Parathyroid adenoma (tissue), 2 donors: ENCODE data around the gene PLCG2.

ENCODE experiments used
- H2AFZ ChIP-seq: fragments of 300-600 bp; sonication (generic); one replicate; pipeline ENCODE4 v1.7.0; 2017; ENCODE audit warnings: antibody characterized with exemption, mild to moderate bottlenecking
- H3K27ac ChIP-seq: fragments of 300-600 bp; sonication (generic); one replicate; pipeline ENCODE4 v1.7.0; 2017
- H3K27me3 ChIP-seq: fragments of 300-600 bp; sonication (generic); one replicate; pipeline ENCODE4 v1.7.0; 2017; ENCODE audit warnings: low read length; ENCODE audit not compliant: control insufficient read depth, insufficient read depth
- H3K36me3 ChIP-seq: fragments of 300-600 bp; sonication (generic); one replicate; pipeline ENCODE4 v1.7.0; 2017; ENCODE audit warnings: low read length; ENCODE audit not compliant: control insufficient read depth, insufficient read depth
- H3K4me1 ChIP-seq: fragments of 300-600 bp; sonication (generic); one replicate; pipeline ENCODE4 v1.7.0; 2017; ENCODE audit warnings: control low read depth
- H3K4me2 ChIP-seq: fragments of 300-600 bp; sonication (generic); one replicate; pipeline ENCODE4 v1.7.0; 2017; ENCODE audit warnings: low read length
- H3K4me3 ChIP-seq: fragments of 300-600 bp; sonication (generic); one replicate; pipeline ENCODE4 v1.7.0; 2017; ENCODE audit warnings: low read depth, low read length
- H3K79me2 ChIP-seq: fragments of 300-600 bp; sonication (generic); one replicate; pipeline ENCODE4 v1.7.0; 2017; ENCODE audit warnings: control low read depth
- H3K9ac ChIP-seq: fragments of 300-600 bp; sonication (generic); one replicate; pipeline ENCODE4 v1.7.0; 2017; ENCODE audit warnings: mild to moderate bottlenecking
- H3K9me3 ChIP-seq: fragments of 300-600 bp; sonication (generic); one replicate; pipeline ENCODE4 v1.7.0; 2017; ENCODE audit warnings: low read length; ENCODE audit not compliant: control insufficient read depth
- TF ChIP-seq, protein P1 (sequence below): fragments of 300-600 bp; sonication (generic); IDR thresholded peaks from one replicate; pipeline ENCODE4 v1.7.0; 2017; ENCODE audit warnings: antibody characterized with exemption, mild to moderate bottlenecking
- donor health status: primary hyperparathyroidism.

Gene PLCG2

GRCh38 chr16:81744911-81745310 lies 34.2 kb upstream of the PLCG2 start:
- Histone ChIP-seq H2AFZ (no peak overlapping the region), H3K4me3 (no peak overlapping the region), H3K9me3 (no peaks in the 10 kb centered on the region), H3K4me2 (no peak overlapping the region), H3K4me1 (no peaks in the 10 kb centered on the region), H3K27me3 (no peaks in the 10 kb centered on the region), H3K9ac (no peak overlapping the region), H3K36me3 (no peaks in the 10 kb centered on the region), H3K79me2 (no peaks in the 10 kb centered on the region), H3K27ac (no peak overlapping the region)
- TF ChIP-seq, protein P1, sequence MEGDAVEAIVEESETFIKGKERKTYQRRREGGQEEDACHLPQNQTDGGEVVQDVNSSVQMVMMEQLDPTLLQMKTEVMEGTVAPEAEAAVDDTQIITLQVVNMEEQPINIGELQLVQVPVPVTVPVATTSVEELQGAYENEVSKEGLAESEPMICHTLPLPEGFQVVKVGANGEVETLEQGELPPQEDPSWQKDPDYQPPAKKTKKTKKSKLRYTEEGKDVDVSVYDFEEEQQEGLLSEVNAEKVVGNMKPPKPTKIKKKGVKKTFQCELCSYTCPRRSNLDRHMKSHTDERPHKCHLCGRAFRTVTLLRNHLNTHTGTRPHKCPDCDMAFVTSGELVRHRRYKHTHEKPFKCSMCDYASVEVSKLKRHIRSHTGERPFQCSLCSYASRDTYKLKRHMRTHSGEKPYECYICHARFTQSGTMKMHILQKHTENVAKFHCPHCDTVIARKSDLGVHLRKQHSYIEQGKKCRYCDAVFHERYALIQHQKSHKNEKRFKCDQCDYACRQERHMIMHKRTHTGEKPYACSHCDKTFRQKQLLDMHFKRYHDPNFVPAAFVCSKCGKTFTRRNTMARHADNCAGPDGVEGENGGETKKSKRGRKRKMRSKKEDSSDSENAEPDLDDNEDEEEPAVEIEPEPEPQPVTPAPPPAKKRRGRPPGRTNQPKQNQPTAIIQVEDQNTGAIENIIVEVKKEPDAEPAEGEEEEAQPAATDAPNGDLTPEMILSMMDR, result no peak

- H3K27ac ChIP-seq, result no peak overlapping the region
- no peak overlapping the region for H3K9ac ChIP-seq
Measured at GRCh38 chr16:81745704-81746558, 33.2 kb upstream of the PLCG2 start.

DNA sequence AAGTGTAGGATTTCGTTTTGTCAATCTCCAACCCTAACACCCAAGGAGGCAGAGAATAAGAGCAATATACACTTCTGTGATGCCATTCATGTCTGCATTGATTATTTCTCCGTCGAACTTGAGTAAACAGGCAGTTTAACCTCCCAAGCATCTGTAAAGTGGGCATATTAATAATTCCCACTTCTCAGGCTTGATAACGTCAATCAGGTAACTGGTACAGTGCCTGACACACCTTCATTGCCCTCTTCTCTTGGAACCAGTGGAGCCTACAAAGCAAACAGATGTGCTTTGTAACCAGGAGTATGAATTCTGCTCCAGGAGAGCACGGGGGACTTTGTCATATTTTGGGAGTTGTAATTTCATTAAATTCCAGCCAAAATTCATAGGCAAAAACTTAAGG lies 32.5 kb upstream of the PLCG2 start:
- Histone ChIP-seq H2AFZ (peak overlapping the region; percentile 100), H3K4me2 (peak overlapping the region; percentile 80), H3K36me3 (no peaks in the 10 kb centered on the region), H3K79me2 (no peaks in the 10 kb centered on the region), H3K4me1 (no peaks in the 10 kb centered on the region), H3K9me3 (no peaks in the 10 kb centered on the region), H3K27me3 (no peaks in the 10 kb centered on the region), H3K27ac (no peak overlapping the region), H3K9ac (no peak overlapping the region), H3K4me3 (peak overlapping the region; percentile 56)
- TF ChIP-seq, protein P1, result no peak

More at GRCh38 chr16:81745704-81746558, 33.2 kb upstream of the PLCG2 start:
- Histone ChIP-seq H3K27me3 (no peaks in the 10 kb centered on the region), H3K79me2 (no peaks in the 10 kb centered on the region), H2AFZ (peak overlapping the region; percentile 100), H3K4me2 (peak overlapping the region; percentile 80), H3K4me3 (peak overlapping the region; percentile 56), H3K9me3 (no peaks in the 10 kb centered on the region), H3K36me3 (no peaks in the 10 kb centered on the region), H3K4me1 (no peaks in the 10 kb centered on the region)
- TF ChIP-seq, protein P1, result no peak

- TF ChIP-seq, protein P1, result no peak
Measured at GRCh38 chr16:81748476-81749198, 30.5 kb upstream of the PLCG2 start.

More at GRCh38 chr16:81748476-81749198, 30.5 kb upstream of the PLCG2 start:
- Histone ChIP-seq H3K4me1 (no peaks in the 10 kb centered on the region), H3K4me3 (no peak overlapping the region), H2AFZ (no peak overlapping the region), H3K9me3 (no peaks in the 10 kb centered on the region), H3K36me3 (no peaks in the 10 kb centered on the region), H3K4me2 (no peak overlapping the region), H3K27ac (no peak overlapping the region), H3K79me2 (no peaks in the 10 kb centered on the region), H3K27me3 (no peaks in the 10 kb centered on the region), H3K9ac (no peak overlapping the region)
